HCT116 (cell line): Measurements from ENCODE around the gene INSRR. TPM values are rescaled to one million over a fixed set of nuclear protein-coding genes. Genes with fewer than 3 reads are reported as not detected.

ENCODE experiments used
- ATAC-seq: fragments of 200-7000 bp; cut with Tn5 transposase; 2 replicates; pipeline ENCODE4 v1.9.1; 2020; ENCODE audit warnings: mild to moderate bottlenecking, moderate library complexity
- BruUV-seq: library from RNA; stranded (reverse); fragments of 400-500 nt; replicated peaks from 2 replicates; lab custom pipeline; 2021; lab: Mats Ljungman, UMichigan
- CTCF ChIA-PET: fragments of 300-600 bp; sonication (Branson Sonifier 250); formaldehyde crosslinking; loops from one replicate; lab custom pipeline; 2021; ENCODE audit warnings: antibody characterized with exemption; lab: Charles Lee
- POLR2A ChIA-PET: fragments of 300-600, 350-600 bp; sonication (Branson Sonifier 250); formaldehyde crosslinking; loops from one replicate; lab custom pipeline; 2021; ENCODE audit warnings: antibody characterized with exemption; lab: Charles Lee
- RAD21 ChIA-PET, 2 experiments: fragments of 300-600 bp; sonication (Branson Sonifier 250); formaldehyde crosslinking; loops; one replicate each; lab custom pipeline; 2023; ENCODE audit warnings: low total read pairs in 2 of 2; ENCODE audit not compliant: uncharacterized antibody in 2 of 2, unreplicated experiment in 2 of 2, low non-redundant PET in 1 of 2; lab: Charles Lee
- DNase-seq: peaks from one replicate; pipeline ENCODE4 v3.0.0-alpha.2; 2010; ENCODE audit warnings: low read depth, low spot score
- H2AFZ ChIP-seq: fragments of 200-600 bp; shearing (Covaris generic), sonication (generic); 2 replicates; pipeline ENCODE4 v1.6.1; 2017; ENCODE audit warnings: low read depth, mixed run types, mixed read lengths, antibody characterized with exemption, low read length; ENCODE audit not compliant: poor library complexity, severe bottlenecking
- H3K27ac ChIP-seq: 2 replicates; pipeline ENCODE4 v1.5.1; 2012; ENCODE audit warnings: low read depth, low read length
- H3K27me3 ChIP-seq: fragments of 200-600 bp; sonication (generic); 2 replicates; pipeline ENCODE4 v1.6.1; 2016; ENCODE audit warnings: mixed run types, low read length, mixed read lengths; ENCODE audit not compliant: insufficient read depth
- H3K36me3 ChIP-seq, 2 experiments: fragments of 200-500 bp in 1 of 2; fragments of 200-600 bp in 1 of 2; sonication (Bioruptor generic) in 1 of 2; sonication (generic) in 1 of 2; 2 replicates each; pipeline versions ENCODE4 v1.5.1 to v1.6.1; 2014 to 2016; ENCODE audit warnings: low read length in 2 of 2, inconsistent platforms in 1 of 2, mixed read lengths in 1 of 2, mixed run types in 1 of 2; ENCODE audit not compliant: insufficient read depth in 2 of 2, control insufficient read depth in 1 of 2
- H3K4me1 ChIP-seq, 2 experiments: fragments of 200-600 bp in 1 of 2; sonication (generic) in 1 of 2; 2 replicates each; pipeline versions ENCODE4 v1.5.1 to v1.6.1; 2012 to 2017; ENCODE audit warnings: low read length in 2 of 2, inconsistent platforms in 1 of 2, mild to moderate bottlenecking in 1 of 2, mixed read lengths in 1 of 2, mixed run types in 1 of 2, moderate library complexity in 1 of 2; ENCODE audit not compliant: insufficient read depth in 2 of 2, control insufficient read depth in 1 of 2
- H3K4me2 ChIP-seq: fragments of 200-600 bp; sonication (generic); 2 replicates; pipeline ENCODE4 v1.6.1; 2017; ENCODE audit warnings: mixed run types, low read length, mixed read lengths
- H3K4me3 ChIP-seq, 2 experiments: fragments of 200-600 bp in 1 of 2; sonication (generic) in 1 of 2; replicated peaks in 1 of 2; 2 replicates each; pipeline ENCODE4 v1.5.1; 2011 to 2016; ENCODE audit warnings: low read length in 2 of 2, control low read depth in 1 of 2, low read depth in 1 of 2, mild to moderate bottlenecking in 1 of 2, mixed read lengths in 1 of 2, mixed run types in 1 of 2
- H3K79me2 ChIP-seq: fragments of 200-600 bp; sonication (generic); 2 replicates; pipeline ENCODE4 v1.6.1; 2017; ENCODE audit warnings: mild to moderate bottlenecking, mixed run types, low read length, moderate library complexity, mixed read lengths; ENCODE audit not compliant: insufficient read depth
- H3K9ac ChIP-seq: fragments of 200-600 bp; sonication (generic); 2 replicates; pipeline ENCODE4 v1.6.1; 2016; ENCODE audit warnings: low read length, mixed read lengths
- H3K9me2 ChIP-seq: fragments of 200-600 bp; sonication (generic), shearing (Covaris generic); 2 replicates; pipeline ENCODE4 v1.6.1; 2017; ENCODE audit warnings: mixed run types, mild to moderate bottlenecking, moderate library complexity; ENCODE audit not compliant: insufficient read depth
- H3K9me3 ChIP-seq, 2 experiments: fragments of 200-500 bp in 1 of 2; fragments of 200-600 bp in 1 of 2; sonication (Bioruptor generic) in 1 of 2; sonication (generic) in 1 of 2; 2 replicates each; pipeline ENCODE4 v1.6.1; 2014 to 2017; ENCODE audit warnings: low read length in 2 of 2, mixed read lengths in 2 of 2, inconsistent platforms in 1 of 2, low read depth in 1 of 2, mild to moderate bottlenecking in 1 of 2, mixed run types in 1 of 2, moderate library complexity in 1 of 2; ENCODE audit not compliant: control insufficient read depth in 1 of 2, insufficient read depth in 1 of 2
- H4K20me1 ChIP-seq: fragments of 200-600 bp; sonication (generic), shearing (Covaris generic); 2 replicates; pipeline ENCODE4 v1.6.1; 2017; ENCODE audit warnings: mixed run types, mild to moderate bottlenecking, moderate library complexity; ENCODE audit not compliant: insufficient read depth
- ATF3 ChIP-seq: IDR thresholded peaks from 2 replicates; pipeline ENCODE4 v1.6.1; 2012
- CEBPB ChIP-seq: IDR thresholded peaks from 2 replicates; pipeline ENCODE4 v1.6.1; 2012; ENCODE audit warnings: low read depth
- CTCF ChIP-seq, 3 experiments: fragments of 200-600 bp in 1 of 3; sonication (generic) in 1 of 3; IDR thresholded peaks in 2 of 3; conservative IDR thresholded peaks in 1 of 3; 2 replicates each; pipeline ENCODE4 v1.5.1; 2012 to 2017; ENCODE audit warnings: low read depth in 2 of 3, low read length in 2 of 3, antibody characterized with exemption in 1 of 3, borderline replicate concordance in 1 of 3, control low read depth in 1 of 3, mild to moderate bottlenecking in 1 of 3, mixed read lengths in 1 of 3, mixed run types in 1 of 3, moderate library complexity in 1 of 3; ENCODE audit not compliant: insufficient read depth in 1 of 3
- ELF1 ChIP-seq: IDR thresholded peaks from 2 replicates; pipeline ENCODE4 v1.6.1; 2012; ENCODE audit warnings: low read depth, borderline replicate concordance
- EZH2phosphoT487 ChIP-seq: fragments of 200-600 bp; IDR thresholded peaks from 2 replicates; pipeline ENCODE4 v1.6.1; 2018; ENCODE audit warnings: antibody characterized with exemption, borderline replicate concordance
- FOSL1 ChIP-seq: IDR thresholded peaks from 2 replicates; pipeline ENCODE4 v1.6.1; 2012; ENCODE audit warnings: low read depth
- MAX ChIP-seq: IDR thresholded peaks from 2 replicates; pipeline ENCODE4 v1.6.1; 2012
- POLR2A ChIP-seq: IDR thresholded peaks from 2 replicates; pipeline ENCODE4 v1.7.0; 2011; ENCODE audit warnings: borderline replicate concordance; ENCODE audit not compliant: insufficient read depth, insufficient read length; ENCODE audit errors: extremely low read depth
- SRF ChIP-seq: IDR thresholded peaks from 2 replicates; pipeline ENCODE4 v1.6.1; 2012; ENCODE audit warnings: low read depth
- TCF7L2 ChIP-seq: IDR thresholded peaks from 2 replicates; pipeline ENCODE4 v1.7.0; 2011; ENCODE audit warnings: borderline replicate concordance, inconsistent platforms; ENCODE audit not compliant: insufficient read depth, insufficient read length; ENCODE audit errors: extremely low read depth
- YY1 ChIP-seq: IDR thresholded peaks from 2 replicates; pipeline ENCODE4 v1.6.1; 2011; ENCODE audit warnings: low read length, low read depth, moderate library complexity, mild to moderate bottlenecking; ENCODE audit not compliant: insufficient replicate concordance; ENCODE audit errors: extremely low read depth
- intact Hi-C: fragments of 100-400 bp; cut with micrococcal nuclease; formaldehyde crosslinking; loops from 2 replicates; pipeline ENCODE4 v1.10.0; 2022
- total RNA-seq: library from RNA; stranded (reverse); gene quantifications from one replicate; pipeline ENCODE4 v1.2.1, GENCODE V29; 2021; ENCODE audit not compliant: unreplicated experiment
- TF ChIP-seq, protein P1 (sequence below): IDR thresholded peaks from 2 replicates; pipeline ENCODE4 v1.6.1; 2012; ENCODE audit warnings: low read depth

Gene INSRR
- total RNA-seq, 1 experiment from 2014 or later = not detected

DNA sequence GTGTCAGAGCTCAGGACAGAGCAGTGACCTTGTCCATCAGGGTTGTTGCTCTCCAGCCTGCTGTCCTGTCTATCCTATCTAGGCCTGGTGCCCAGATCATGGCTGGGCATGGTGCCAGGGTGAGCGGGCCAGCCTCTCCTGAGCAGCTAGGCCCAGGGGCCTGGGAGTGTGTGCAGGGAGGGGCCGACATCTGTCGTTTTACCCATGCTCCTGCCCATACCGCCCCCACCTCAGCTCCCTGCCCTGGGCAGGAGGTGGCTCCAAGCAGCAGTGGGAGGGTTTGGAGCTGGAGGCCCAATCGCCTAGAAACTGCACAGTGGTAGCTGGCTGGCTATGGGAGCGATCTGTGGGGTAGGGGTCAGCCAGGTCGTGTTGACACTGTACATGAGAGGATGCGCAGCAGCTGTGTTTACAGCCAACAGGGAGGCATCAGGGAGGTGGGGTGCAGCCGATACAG lies 6.5 kb downstream of the INSRR start:
- Histone ChIP-seq H3K27me3 (no peaks in the 10 kb centered on the region), H4K20me1 (no peaks in the 10 kb centered on the region), H3K9me2 (no peaks in the 10 kb centered on the region), H3K9me3 (no peaks in the 10 kb centered on the region), H3K79me2 (no peaks in the 10 kb centered on the region), H2AFZ (no peak overlapping the region), H3K4me1 (no peaks in the 10 kb centered on the region; a peak in 2 of 4 replicates), H3K4me3 (no peak overlapping the region), H3K9ac (no peak overlapping the region), H3K36me3 (no peaks in the 10 kb centered on the region), H3K27ac (no peak overlapping the region), H3K4me2 (no peak overlapping the region)
- no TSS peak for BruUV-seq
- intact Hi-C loops = no loop called here
- ChIA-PET CTCF (interaction anchor here (1.3 kb wide), 1 partner anchor 14 kb away, joined by 4 read pairs; no protein-coding TSS in a partner anchor), POLR2A (no interaction called here), RAD21 (no interaction called here)
- 0 out of 2 replicates have a peak, but pooled peaks have one; percentile 26 for ATAC-seq
- DNase-seq = no peak
- TF ChIP-seq CEBPB (no peak), MAX (no peak), FOSL1 (no peak), YY1 (no peak), POLR2A (no peak), SRF (no peak), ATF3 (no peak), EZH2phosphoT487 (no peak), CTCF (IDR thresholded peaks at IDR 0.05 in 2 of 3, conservative IDR thresholded peaks at IDR 0.05 in 1 of 3; ENCODE audit: borderline replicate concordance in 1 of 3, insufficient read depth in 1 of 3, low read depth in 2 of 3, low read length in 2 of 3) (no peak), ELF1 (no peak), TCF7L2 (no peak)
- TF ChIP-seq, protein P1, sequence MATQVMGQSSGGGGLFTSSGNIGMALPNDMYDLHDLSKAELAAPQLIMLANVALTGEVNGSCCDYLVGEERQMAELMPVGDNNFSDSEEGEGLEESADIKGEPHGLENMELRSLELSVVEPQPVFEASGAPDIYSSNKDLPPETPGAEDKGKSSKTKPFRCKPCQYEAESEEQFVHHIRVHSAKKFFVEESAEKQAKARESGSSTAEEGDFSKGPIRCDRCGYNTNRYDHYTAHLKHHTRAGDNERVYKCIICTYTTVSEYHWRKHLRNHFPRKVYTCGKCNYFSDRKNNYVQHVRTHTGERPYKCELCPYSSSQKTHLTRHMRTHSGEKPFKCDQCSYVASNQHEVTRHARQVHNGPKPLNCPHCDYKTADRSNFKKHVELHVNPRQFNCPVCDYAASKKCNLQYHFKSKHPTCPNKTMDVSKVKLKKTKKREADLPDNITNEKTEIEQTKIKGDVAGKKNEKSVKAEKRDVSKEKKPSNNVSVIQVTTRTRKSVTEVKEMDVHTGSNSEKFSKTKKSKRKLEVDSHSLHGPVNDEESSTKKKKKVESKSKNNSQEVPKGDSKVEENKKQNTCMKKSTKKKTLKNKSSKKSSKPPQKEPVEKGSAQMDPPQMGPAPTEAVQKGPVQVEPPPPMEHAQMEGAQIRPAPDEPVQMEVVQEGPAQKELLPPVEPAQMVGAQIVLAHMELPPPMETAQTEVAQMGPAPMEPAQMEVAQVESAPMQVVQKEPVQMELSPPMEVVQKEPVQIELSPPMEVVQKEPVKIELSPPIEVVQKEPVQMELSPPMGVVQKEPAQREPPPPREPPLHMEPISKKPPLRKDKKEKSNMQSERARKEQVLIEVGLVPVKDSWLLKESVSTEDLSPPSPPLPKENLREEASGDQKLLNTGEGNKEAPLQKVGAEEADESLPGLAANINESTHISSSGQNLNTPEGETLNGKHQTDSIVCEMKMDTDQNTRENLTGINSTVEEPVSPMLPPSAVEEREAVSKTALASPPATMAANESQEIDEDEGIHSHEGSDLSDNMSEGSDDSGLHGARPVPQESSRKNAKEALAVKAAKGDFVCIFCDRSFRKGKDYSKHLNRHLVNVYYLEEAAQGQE = no peak
